Fibroblast of skin of abdomen (primary cell): ENCODE measurements around the gene PPEF1.
"Not testable (repeated sequence)": the region's sequence is repeated elsewhere in the genome, so short reads cannot be mapped to it uniquely, and the experiment has no call there.

Experiments used
- DNase-seq: peaks from one replicate; pipeline ENCODE4 v3.0.0-alpha.2; 2013

Gene PPEF1

DNA sequence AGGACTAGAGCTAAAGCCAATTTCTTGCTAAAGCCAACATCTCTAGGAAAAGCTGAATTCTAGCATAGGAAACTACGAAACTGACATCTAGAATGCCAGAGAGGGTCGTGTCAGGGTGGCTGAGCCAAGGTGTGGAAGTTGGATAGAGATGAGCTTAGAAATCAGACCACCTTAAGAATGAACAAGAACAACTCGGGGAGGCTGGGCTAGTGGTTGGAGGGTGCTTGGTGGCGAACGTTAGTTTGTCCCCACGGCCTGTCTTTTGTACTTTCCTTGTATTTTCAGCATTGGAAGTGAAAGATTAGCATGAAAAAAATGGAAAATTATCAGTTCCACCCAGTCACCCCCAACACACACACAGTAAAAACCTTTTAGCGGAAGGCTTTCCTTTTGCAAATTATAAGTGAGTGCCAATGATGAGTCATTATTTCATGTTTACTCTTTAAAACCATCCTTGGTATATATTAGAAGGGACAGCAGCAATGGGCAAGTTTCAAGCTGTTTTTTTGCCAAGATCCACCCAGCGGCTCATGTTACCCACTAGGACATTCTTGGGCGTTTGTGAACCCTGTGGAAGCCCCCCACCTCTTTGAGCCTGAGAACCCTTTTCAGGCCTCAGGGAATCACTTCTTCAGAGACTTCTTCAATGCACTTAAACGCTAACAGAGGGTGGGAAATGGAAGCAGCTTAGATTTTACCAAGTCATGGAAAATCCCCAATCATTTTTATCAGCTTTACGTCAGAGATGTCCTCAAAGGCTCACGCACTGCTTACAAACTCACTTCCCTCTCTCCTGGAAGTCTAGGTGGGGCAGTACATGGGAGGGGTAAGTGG, 4.9 kb upstream of the PPEF1 start:
- DNase-seq = no peak

DNA sequence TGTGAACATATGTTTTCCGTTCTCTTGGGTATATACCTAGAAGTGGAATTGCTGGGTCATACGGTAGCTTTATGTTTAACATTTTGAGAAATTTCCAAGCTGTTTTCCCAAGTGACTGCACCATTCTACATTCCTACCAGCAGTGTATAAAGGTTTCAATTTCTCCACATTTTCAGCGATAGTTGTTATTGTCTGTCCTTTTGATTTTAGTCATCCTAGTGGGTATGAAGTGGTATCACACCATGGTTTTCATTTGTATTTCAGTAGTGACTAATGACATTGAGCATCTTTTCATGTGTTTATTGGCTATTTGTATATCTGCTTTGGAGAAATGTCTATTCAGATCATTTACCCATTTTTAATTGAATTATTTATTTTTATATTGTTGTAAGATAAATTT, 2.4 kb downstream of the PPEF1 start:
- no peak for DNase-seq

DNA sequence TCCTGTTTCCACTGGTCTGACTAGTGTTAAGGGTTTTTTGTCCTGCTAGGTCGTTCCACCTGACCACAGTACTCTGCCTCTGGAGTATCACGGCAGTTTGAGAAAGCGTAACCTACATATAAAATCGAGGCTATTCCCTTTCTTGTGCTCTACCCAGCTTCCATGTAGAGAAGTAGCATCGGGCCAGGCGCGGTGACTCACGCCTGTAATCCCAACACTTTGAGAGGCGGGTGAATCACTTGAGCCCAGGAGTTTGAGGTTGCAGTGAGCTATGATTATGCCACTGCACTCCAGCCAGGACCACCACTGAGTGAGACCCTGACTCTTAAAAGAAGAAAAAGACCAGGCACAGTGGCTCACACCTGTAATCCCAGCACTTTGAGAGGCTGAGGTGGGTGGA, 7.5 kb downstream of the PPEF1 start:
- DNase-seq = no peak

DNA sequence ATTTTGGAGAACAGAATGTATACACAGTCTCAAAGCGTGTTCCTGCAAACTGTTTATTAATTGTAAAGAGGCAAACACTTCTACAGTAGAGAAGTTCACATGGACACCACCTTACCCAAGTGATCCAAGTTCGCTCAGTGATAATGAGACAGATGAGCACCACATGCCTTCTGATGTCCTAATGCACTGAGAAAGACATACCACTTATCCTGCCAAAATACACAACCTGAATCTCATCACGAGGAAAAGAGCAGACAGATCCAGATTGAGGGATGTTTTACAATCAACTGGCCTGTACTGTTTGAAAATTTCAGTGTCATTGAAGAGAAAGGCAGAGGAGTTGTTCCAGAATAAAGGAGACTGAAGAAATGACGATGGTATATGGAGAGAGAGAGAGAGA, 12.4 kb downstream of the PPEF1 start:
- no peak for DNase-seq

- DNase-seq = no peak
These were observed 14.4 kb downstream of the PPEF1 start for GRCh38 chrX:18721683-18722499.

- DNase-seq = no peak
These were observed 15.1 kb downstream of the PPEF1 start for GRCh38 chrX:18722500-18723071.

- DNase-seq = no peak
These were observed 18.0 kb downstream of the PPEF1 start for GRCh38 chrX:18725310-18725943.

GRCh38 chrX:18733287-18733686, 25.8 kb downstream of the PPEF1 start:
- DNase-seq = no peak

GRCh38 chrX:18739609-18740008, 32.2 kb downstream of the PPEF1 start:
- not testable (repeated sequence) for DNase-seq

GRCh38 chrX:18748499-18748898, 41.1 kb downstream of the PPEF1 start:
- DNase-seq = no peak

- peak; percentile 52 for DNase-seq
These were observed 46.2 kb downstream of the PPEF1 start for GRCh38 chrX:18753631-18754030.

DNA sequence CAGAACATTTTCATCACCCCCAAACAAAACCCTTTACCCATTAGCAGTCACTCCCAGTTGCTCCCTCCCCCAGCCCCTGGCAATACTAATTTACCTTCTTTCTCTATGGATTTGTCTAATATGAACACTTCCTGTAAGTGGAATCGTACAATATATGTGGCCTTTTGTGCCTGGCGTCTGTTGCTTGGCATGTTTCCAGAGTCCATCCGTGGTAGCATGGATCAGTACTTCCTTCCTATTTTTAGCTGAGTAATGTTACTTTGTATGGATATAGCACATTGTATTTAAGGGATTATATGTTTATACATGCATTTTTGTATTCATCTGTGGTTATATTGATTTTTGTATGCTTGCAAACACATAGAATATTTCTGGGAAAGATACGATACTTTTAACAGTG, 48.2 kb downstream of the PPEF1 start:
- DNase-seq = no peak

DNA sequence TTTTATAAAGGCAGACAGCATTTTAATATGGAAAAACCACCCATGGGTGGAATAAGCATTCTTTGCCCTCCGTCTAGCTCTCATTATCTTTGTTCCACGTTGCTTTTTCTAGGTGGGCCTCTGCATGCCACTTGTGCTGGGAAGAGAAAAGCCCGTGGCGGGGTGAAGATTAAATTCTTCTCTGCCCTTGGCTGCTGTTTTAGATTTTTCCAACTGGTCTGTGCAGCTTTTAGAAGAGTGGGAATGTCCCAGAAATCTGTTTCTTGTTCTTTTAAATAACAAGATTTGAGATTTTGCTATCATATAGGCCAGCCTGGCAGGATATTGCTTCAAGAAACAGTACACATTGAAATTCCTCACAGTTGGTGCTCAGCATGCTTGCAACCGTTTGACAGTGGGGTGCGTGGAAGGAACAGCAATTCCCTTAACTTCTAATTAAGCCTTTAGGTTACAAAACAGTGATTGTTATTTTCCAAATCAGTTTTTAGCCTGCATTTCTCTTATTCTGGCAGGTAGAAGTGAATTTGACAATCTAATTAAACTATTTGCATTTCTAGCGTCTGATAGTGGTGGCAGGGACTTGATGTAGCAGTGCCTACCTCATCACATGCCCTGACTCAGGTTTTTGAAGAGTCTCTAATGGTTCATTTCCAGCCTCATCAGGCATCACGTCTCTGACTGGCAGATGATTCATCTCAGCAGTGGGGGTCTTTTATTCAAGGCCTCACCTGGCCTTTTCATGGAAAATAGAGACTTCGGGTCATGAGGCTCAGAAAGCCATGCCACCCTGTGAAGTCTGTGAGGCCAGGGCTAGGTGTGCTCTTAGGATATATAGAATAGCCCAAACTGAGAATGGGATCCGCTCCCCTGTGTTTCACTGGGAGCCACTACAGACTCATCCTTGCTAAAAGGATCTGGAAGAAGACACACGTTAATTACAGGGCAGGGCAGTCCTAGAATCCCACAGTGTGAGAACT, 50.8 kb downstream of the PPEF1 start:
- DNase-seq = no peak

GRCh38 chrX:18761750-18762149, 54.3 kb downstream of the PPEF1 start:
- DNase-seq = no peak

- not testable (repeated sequence) for DNase-seq
These were observed 55.7 kb downstream of the PPEF1 start for GRCh38 chrX:18763106-18763505.

- DNase-seq = no peak
These were observed 61.9 kb downstream of the PPEF1 start for GRCh38 chrX:18769364-18769763.

DNA sequence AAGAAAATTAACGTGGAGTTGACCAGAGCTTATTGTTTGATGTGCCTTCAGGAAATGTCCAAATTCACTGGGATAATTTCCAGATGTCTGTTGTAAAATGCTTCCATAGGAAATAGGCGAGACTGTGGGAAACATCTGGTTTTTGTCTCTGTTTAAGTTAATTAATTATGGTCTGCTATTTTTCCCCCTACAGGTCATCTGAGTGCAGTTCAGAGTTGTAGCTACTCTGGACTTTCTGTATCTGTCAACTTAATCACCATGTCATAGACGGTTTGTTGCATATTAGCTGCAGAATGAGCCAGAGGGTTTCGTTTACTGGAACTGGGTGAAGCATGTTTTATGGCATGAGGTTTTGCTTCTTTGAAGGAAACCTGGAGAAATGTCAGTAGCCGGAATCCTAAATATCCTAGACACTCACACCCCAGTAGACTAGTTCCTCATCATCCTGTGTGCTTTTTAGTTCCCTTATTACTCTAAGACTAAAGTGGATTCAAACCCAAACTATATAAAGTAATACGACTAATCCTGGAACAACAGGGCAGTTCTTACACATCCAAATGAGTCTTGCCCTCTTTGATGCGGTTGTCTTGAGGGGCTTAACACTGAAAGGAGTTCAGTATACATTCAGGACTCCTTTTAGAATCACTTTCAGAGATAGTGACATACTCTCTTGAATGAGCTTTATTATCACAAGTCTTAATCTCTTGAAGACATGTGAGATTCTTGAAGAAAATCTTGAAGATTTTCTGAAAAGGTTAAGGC, 62.5 kb downstream of the PPEF1 start:
- DNase-seq = peak; percentile 39

DNA sequence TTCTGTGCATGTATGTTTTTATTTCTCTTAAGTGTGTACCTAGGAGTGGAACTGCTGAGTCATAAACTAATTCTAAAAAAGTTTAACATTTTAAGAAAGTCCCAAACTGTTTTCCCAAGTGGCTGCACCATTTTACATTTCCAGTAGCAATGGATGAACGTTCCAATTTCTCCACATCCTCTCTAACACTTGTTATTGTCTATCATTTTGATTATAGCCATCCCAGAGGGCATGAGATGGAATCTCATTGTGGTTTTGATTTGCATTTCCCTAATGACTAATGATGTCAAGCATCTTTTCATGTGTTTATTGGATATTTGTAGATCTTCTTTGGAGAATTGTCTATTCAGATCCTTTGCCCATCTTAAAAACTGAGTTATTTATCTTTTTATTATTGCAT, 82.5 kb downstream of the PPEF1 start:
- DNase-seq = no peak

DNA sequence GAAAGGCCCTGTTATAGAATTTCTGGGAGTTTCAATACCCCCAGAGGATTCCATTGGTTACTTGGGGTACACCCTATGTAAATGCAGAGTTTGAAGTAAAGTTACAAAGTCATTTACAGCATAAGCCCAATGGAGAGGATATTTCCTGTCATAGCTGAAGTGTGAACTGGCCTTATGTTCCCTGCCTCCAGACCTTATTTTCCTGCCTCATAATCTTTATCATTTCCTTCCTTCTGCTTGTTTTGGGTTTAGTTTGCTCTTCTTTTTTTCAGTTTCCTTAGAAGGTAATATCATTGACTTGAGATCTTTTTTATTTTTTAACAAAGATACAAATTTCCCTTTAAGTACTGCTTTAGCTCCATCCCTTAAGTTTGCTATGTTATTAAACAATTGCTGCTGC, 85.4 kb downstream of the PPEF1 start:
- DNase-seq = no peak

DNA sequence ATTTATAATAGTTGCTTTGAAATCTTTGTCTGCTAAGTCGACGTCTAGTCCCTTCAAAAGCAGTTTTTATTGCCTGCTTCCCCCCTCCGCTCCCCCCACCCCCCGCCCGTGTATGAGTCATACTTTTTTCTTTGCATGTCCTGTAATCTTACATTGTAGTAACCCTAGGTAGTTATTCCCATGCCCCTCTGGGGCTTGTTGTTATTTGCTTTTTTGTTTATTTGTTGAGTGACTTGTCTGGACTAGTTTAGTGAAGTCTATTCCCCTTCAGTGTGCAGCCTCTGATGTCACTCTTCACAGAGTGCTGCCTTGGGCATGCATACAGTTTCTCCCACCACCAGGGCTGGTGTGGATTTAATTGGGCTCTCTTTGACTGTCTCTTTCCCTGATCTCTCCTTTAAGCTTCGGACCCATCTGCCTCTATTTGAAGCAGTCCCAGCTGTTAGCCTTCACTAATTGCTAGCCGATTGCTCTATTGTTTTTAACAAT, 86.2 kb downstream of the PPEF1 start:
- peak; percentile 0 for DNase-seq

- DNase-seq = no peak
These were observed 89.7 kb downstream of the PPEF1 start for GRCh38 chrX:18797141-18797540.
